DOHH2 (cell line): Measurements from ENCODE around the gene ADPGK.

Experiments used
- H3F3A ChIP-seq: fragments of 200-600 bp; sonication (generic), shearing (Covaris generic); 2 replicates; pipeline ENCODE4 v1.6.0; 2016; ENCODE audit warnings: antibody characterized with exemption, mild to moderate bottlenecking; ENCODE audit not compliant: control insufficient read depth, insufficient read depth
- H3K27ac ChIP-seq: fragments of 200-600 bp; sonication (generic); 2 replicates; pipeline ENCODE4 v1.5.1; 2014; ENCODE audit warnings: low read depth, mild to moderate bottlenecking, low read length, moderate library complexity
- H3K27me3 ChIP-seq: fragments of 200-600 bp; sonication (generic); 2 replicates; pipeline ENCODE4 v1.6.1; 2014; ENCODE audit warnings: mild to moderate bottlenecking, low read length, mixed read lengths; ENCODE audit not compliant: control insufficient read depth
- H3K36me3 ChIP-seq: fragments of 200-600 bp; sonication (generic); 2 replicates; pipeline ENCODE4 v1.6.1; 2014; ENCODE audit warnings: mild to moderate bottlenecking, low read length, moderate library complexity, mixed read lengths; ENCODE audit not compliant: control insufficient read depth
- H3K4me1 ChIP-seq: fragments of 200-600 bp; sonication (generic); 2 replicates; pipeline ENCODE4 v1.6.1; 2014; ENCODE audit warnings: mild to moderate bottlenecking, low read length, mixed read lengths; ENCODE audit not compliant: control insufficient read depth
- H3K4me2 ChIP-seq: fragments of 200-600 bp; sonication (generic); 2 replicates; pipeline ENCODE4 v1.6.0; 2014; ENCODE audit warnings: mild to moderate bottlenecking, low read length, moderate library complexity
- H3K4me3 ChIP-seq: fragments of 200-600 bp; sonication (generic); 2 replicates; pipeline ENCODE4 v1.5.1; 2014; ENCODE audit warnings: mild to moderate bottlenecking, low read length, mixed read lengths
- H3K79me2 ChIP-seq: fragments of 200-600 bp; sonication (generic); 2 replicates; pipeline ENCODE4 v1.6.1; 2014; ENCODE audit warnings: mild to moderate bottlenecking, low read length, mixed read lengths; ENCODE audit not compliant: control insufficient read depth
- H3K9me2 ChIP-seq: fragments of 200-600 bp; sonication (generic); replicated peaks from 2 replicates; pipeline ENCODE4 v1.6.1; 2014; ENCODE audit warnings: mild to moderate bottlenecking, low read length, mixed read lengths; ENCODE audit not compliant: control insufficient read depth
- H3K9me3 ChIP-seq: fragments of 200-600 bp; sonication (generic); 2 replicates; pipeline ENCODE4 v1.6.1; 2014; ENCODE audit warnings: antibody characterized with exemption, low read length, mixed read lengths; ENCODE audit not compliant: control insufficient read depth, insufficient read depth
- H4K20me1 ChIP-seq: fragments of 200-600 bp; sonication (generic); 2 replicates; pipeline ENCODE4 v1.6.0; 2014; ENCODE audit warnings: low read depth, mild to moderate bottlenecking, antibody characterized with exemption, low read length, moderate library complexity; ENCODE audit not compliant: control insufficient read depth, insufficient read depth
- EZH2phosphoT487 ChIP-seq: fragments of 200-600 bp; sonication (generic); IDR thresholded peaks from 2 replicates; pipeline ENCODE4 v1.6.1; 2017; ENCODE audit warnings: borderline replicate concordance, mild to moderate bottlenecking, antibody characterized with exemption, low read length, moderate library complexity, mixed read lengths
- TF ChIP-seq, protein P1 (sequence below): fragments of 200-600 bp; sonication (generic); IDR thresholded peaks from one replicate; pipeline ENCODE4 v1.5.1; 2014; ENCODE audit warnings: antibody characterized with exemption, mild to moderate bottlenecking, low read depth, low read length; ENCODE audit not compliant: poor library complexity, severe bottlenecking

The ADPGK gene

DNA sequence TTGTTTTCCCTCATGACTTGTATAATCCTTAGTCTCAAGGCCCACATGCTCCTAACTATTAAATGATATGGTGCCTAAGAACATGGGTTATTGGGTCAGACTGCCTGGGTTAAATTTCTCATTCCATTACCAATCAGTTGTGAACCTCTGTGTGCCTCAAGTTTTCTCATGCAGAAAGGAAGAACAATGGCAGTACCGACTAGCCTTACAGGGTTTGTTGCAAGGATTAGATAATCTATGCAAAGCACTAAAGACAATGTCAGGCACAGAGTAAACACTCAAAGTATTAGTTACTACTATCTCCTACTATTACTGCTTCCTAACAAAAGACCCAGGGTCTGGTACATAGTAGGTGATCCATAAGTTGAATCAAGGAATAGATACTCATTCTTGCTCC lies 12.2 kb downstream of the ADPGK start:
- Histone ChIP-seq H3K9me2 (no peaks in the 10 kb centered on the region), H3K4me3 (no peak overlapping the region), H3K9me3 (peaks cover 5% of the 10 kb centered on the region; the same call in 1 of the 2 replicates), H3F3A (no peaks in the 10 kb centered on the region), H3K4me1 (peaks cover 24% of the 10 kb centered on the region), H3K4me2 (no peak overlapping the region), H3K79me2 (peaks cover 80% of the 10 kb centered on the region), H3K27me3 (no peaks in the 10 kb centered on the region), H4K20me1 (no peaks in the 10 kb centered on the region), H3K36me3 (peaks cover 100% of the 10 kb centered on the region), H3K27ac (no peak overlapping the region)
- no peak for TF ChIP-seq EZH2phosphoT487
- TF ChIP-seq, protein P1, sequence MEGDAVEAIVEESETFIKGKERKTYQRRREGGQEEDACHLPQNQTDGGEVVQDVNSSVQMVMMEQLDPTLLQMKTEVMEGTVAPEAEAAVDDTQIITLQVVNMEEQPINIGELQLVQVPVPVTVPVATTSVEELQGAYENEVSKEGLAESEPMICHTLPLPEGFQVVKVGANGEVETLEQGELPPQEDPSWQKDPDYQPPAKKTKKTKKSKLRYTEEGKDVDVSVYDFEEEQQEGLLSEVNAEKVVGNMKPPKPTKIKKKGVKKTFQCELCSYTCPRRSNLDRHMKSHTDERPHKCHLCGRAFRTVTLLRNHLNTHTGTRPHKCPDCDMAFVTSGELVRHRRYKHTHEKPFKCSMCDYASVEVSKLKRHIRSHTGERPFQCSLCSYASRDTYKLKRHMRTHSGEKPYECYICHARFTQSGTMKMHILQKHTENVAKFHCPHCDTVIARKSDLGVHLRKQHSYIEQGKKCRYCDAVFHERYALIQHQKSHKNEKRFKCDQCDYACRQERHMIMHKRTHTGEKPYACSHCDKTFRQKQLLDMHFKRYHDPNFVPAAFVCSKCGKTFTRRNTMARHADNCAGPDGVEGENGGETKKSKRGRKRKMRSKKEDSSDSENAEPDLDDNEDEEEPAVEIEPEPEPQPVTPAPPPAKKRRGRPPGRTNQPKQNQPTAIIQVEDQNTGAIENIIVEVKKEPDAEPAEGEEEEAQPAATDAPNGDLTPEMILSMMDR = no peak

DNA sequence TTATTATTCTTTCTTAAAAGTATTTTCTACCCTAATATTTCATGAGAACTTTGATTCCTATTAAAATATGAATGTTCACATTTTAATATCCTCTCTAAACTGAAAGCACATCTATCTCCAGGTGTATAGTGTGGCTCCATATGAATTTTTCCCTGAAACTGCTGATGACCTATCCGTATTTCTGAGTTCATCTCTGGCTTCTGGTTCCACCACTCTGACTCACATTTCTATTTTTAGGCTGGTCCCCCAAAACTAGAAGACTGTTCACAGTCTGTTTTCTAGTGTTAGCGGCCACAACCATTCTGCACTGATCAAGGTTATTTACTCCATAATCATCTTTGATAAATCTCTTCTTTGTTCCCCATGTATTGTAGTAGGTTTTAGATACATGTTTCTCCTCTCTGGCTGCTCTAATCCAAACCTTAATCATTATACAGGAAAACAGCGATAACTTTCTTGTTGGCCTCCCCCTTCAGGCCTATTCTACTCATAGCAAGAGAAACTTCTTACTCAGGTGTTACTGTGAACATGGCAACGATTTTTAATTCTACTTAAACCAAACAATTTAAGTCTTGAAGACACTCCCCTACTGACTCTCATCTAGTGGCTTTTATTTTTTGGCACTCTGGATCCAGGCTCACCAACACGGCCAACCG lies 12.8 kb downstream of the ADPGK start:
- H3K36me3 ChIP-seq = peaks cover 100% of the 10 kb centered on the region
- H4K20me1 ChIP-seq = no peaks in the 10 kb centered on the region
- no peak for TF ChIP-seq EZH2phosphoT487
- TF ChIP-seq, protein P1 = peak; percentile 38
- H3K4me1 ChIP-seq = peaks cover 18% of the 10 kb centered on the region
- no peak overlapping the region for H3K4me3 ChIP-seq
- H3K79me2 ChIP-seq = peaks cover 80% of the 10 kb centered on the region
- peaks cover 5% of the 10 kb centered on the region; the same call in 1 of the 2 replicates for H3K9me3 ChIP-seq
- no peaks in the 10 kb centered on the region for H3F3A ChIP-seq
- H3K9me2 ChIP-seq = no peaks in the 10 kb centered on the region
- H3K4me2 ChIP-seq = no peak overlapping the region
- H3K27ac ChIP-seq = no peak overlapping the region
- no peaks in the 10 kb centered on the region for H3K27me3 ChIP-seq

DNA sequence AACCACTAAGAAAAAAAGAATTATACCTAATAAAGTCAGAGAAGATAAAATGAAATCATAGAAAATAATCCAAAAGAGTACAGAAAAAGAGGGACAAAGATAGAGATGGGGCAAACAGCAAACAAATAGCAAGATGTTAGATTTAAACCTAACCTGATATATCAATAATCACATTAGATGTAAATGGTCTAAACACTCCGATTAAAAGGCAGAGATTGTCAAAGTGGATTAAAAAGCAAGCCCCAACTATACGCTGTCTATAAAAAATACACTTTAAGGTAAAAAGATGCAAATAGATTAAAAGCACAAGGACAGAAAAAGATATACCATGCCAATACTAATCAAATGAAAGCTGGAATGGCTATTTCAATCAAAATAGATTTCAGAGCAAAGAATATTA lies 16.8 kb downstream of the ADPGK start:
- Histone ChIP-seq H3K27ac (no peak overlapping the region), H3K9me2 (no peaks in the 10 kb centered on the region), H3K4me3 (no peak overlapping the region), H3K4me1 (no peaks in the 10 kb centered on the region), H3K79me2 (peaks cover 54% of the 10 kb centered on the region), H3K4me2 (no peak overlapping the region), H3K36me3 (peaks cover 87% of the 10 kb centered on the region), H3K9me3 (peaks cover 5% of the 10 kb centered on the region; the same call in 1 of the 2 replicates), H4K20me1 (no peaks in the 10 kb centered on the region), H3K27me3 (no peaks in the 10 kb centered on the region), H3F3A (no peaks in the 10 kb centered on the region)
- TF ChIP-seq, protein P1 = no peak
- TF ChIP-seq EZH2phosphoT487 = no peak
